Testis (tissue), 3 donors: ENCODE results near the gene CLIP4. TPM values are rescaled to one million over a fixed set of nuclear protein-coding genes. Genes with fewer than 3 reads are reported as not detected.

ENCODE experiments used
- DNase-seq: peaks from one replicate; pipeline ENCODE4 v3.0.0-alpha.2; 2019
- H3K27ac ChIP-seq, 2 donors: fragments of 200-600 bp; sonication (generic); one replicate each; pipeline ENCODE4 v1.5.1; 2019
- H3K27me3 ChIP-seq: fragments of 200-600 bp; sonication (generic); one replicate; pipeline ENCODE4 v1.5.1; 2019
- H3K36me3 ChIP-seq: fragments of 200-600 bp; sonication (generic); one replicate; pipeline ENCODE4 v1.5.1; 2017; ENCODE audit warnings: low read depth; ENCODE audit errors: missing control alignments
- H3K4me1 ChIP-seq: fragments of 200-600 bp; sonication (generic); one replicate; pipeline ENCODE4 v1.5.1; 2019
- H3K4me3 ChIP-seq, 2 donors: fragments of 200-600 bp; sonication (generic); one replicate each; pipeline ENCODE4 v1.5.1; 2017 to 2019
- H3K9me3 ChIP-seq: fragments of 200-600 bp; sonication (generic); one replicate; pipeline ENCODE4 v1.5.1; 2017
- POLR2A ChIP-seq: fragments of 450-650 bp; IDR thresholded peaks from one replicate; pipeline ENCODE4 v1.6.1; 2017; ENCODE audit warnings: antibody characterized with exemption, mild to moderate bottlenecking, moderate library complexity
- WGBS, 2 donors: methylation state at CpG; one replicate each; pipeline ENCODE4 v1.1.5; 2018; 5-methylcytosine and 5-hydroxymethylcytosine counted together
- intact Hi-C: fragments of 100-400 bp; cut with DNase I; formaldehyde crosslinking; loops from one replicate; pipeline ENCODE4 v1.15.1; 2023; ENCODE audit warnings: low total_unique reads
- polyA plus RNA-seq: library from polyadenylated mRNA; stranded (reverse); fragments of 350-450 nt; fragmentation: Illumina TruSeq; extraction: RNeasy Lipid Tissue Mini Kit (QIAGEN cat#74804); gene quantifications from one replicate; pipeline ENCODE4 v1.2.3, GENCODE V29; 2014; ENCODE audit warnings: low read depth, low replicate concordance; ENCODE audit not compliant: insufficient read depth
- total RNA-seq, 2 donors: library from RNA; depleted of rRNA; stranded (reverse); fragments of >200 nt; gene quantifications; one replicate each; pipeline ENCODE4 v1.2.3, GENCODE V29; 2016
- TF ChIP-seq, protein P1 (sequence below), 3 experiments: fragments of 450-650 bp in 2 of 3; fragments of 200-600 bp in 1 of 3; sonication (generic) in 1 of 3; IDR thresholded peaks; one replicate each; pipeline ENCODE4 v1.5.1; 2016 to 2019; ENCODE audit warnings: antibody characterized with exemption in 3 of 3, mild to moderate bottlenecking in 2 of 3, moderate library complexity in 1 of 3

Gene CLIP4
- total and polyA plus RNA-seq, 3 donors from 2014 or later, result 38.2 to 54.3 (median 43.1) TPM

DNA sequence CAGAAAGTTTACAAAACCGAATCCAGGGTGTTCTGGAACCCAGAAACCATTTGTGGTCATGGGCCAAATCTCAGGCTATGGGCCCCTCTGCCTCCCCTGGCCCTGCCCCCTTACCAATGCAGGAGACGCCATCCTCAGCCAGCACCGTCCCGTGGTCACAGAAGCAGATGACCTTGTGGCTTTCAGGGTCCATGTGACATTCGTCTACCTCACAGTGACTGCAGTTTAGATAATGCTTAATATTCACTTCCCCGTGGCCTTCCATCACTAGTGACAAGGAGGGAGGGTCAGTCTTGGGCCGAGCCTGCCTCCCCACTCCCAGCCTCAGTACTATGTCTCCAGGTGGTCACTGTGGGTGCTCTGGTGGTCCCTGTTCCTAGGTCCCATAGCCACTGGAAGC lies 111.6 kb downstream of the CLIP4 start:
- TF ChIP-seq POLR2A, result no peak
- TF ChIP-seq, protein P1, sequence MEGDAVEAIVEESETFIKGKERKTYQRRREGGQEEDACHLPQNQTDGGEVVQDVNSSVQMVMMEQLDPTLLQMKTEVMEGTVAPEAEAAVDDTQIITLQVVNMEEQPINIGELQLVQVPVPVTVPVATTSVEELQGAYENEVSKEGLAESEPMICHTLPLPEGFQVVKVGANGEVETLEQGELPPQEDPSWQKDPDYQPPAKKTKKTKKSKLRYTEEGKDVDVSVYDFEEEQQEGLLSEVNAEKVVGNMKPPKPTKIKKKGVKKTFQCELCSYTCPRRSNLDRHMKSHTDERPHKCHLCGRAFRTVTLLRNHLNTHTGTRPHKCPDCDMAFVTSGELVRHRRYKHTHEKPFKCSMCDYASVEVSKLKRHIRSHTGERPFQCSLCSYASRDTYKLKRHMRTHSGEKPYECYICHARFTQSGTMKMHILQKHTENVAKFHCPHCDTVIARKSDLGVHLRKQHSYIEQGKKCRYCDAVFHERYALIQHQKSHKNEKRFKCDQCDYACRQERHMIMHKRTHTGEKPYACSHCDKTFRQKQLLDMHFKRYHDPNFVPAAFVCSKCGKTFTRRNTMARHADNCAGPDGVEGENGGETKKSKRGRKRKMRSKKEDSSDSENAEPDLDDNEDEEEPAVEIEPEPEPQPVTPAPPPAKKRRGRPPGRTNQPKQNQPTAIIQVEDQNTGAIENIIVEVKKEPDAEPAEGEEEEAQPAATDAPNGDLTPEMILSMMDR (IDR thresholded peaks at IDR 0.05), result no peak
- Histone ChIP-seq H3K4me3 (no peak overlapping the region), H3K27me3 (no peaks in the 10 kb centered on the region), H3K9me3 (no peaks in the 10 kb centered on the region), H3K4me1 (no peaks in the 10 kb centered on the region), H3K36me3 (no peaks in the 10 kb centered on the region), H3K27ac (no peak overlapping the region)
- intact Hi-C loops, result no loop called here
- WGBS, 2 donors, result 54 to 74% methylated on average over 2 to 7 of the region's 7 CpGs
- DNase-seq, result no peak

DNA sequence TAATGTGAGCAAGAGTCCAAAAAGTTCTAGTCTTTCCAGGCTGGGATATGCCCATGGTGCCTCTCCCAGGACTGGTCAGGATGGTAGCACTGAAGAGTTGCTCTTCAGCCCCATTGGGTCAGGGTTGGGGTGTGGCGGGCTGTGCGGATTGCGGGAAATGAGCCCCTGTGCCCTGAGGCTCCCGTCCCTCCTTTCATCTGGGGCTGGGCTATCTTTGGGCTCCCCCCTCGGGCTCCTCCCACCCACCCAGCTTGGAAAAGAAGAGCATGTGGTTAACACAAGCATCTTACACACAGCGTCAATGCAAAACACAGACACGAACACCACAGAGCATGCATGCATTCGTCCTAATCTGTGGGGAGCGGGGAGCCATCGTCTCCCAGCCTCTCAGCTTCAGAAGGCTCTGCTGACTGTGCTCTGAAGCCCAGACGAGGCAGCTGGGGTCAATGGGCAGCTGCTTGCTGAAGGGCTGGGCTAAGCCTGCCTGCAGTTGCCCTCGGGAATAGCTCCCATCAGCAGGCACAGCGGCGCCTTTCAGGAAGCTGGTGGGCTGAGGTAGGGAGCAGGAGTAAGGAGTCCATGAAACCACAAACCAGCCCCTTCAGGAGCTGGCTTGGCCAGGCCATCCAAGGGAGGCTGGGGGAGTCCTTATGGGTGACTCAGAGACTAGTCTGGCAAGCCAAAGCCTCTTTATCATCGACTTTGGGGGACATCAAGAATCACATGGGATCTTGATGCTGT lies 112.9 kb downstream of the CLIP4 start:
- Histone ChIP-seq H3K36me3 (no peaks in the 10 kb centered on the region), H3K9me3 (no peaks in the 10 kb centered on the region), H3K27me3 (no peaks in the 10 kb centered on the region), H3K27ac (no peak overlapping the region), H3K4me1 (no peaks in the 10 kb centered on the region), H3K4me3 (no peak overlapping the region)
- WGBS, 2 donors, result 48 to 64% methylated on average over 14 to 15 of the region's 15 CpGs
- TF ChIP-seq POLR2A, result no peak
- TF ChIP-seq, protein P1 (IDR thresholded peaks at IDR 0.05), result no peak
- no peak for DNase-seq
- intact Hi-C loops, result no loop called here

DNA sequence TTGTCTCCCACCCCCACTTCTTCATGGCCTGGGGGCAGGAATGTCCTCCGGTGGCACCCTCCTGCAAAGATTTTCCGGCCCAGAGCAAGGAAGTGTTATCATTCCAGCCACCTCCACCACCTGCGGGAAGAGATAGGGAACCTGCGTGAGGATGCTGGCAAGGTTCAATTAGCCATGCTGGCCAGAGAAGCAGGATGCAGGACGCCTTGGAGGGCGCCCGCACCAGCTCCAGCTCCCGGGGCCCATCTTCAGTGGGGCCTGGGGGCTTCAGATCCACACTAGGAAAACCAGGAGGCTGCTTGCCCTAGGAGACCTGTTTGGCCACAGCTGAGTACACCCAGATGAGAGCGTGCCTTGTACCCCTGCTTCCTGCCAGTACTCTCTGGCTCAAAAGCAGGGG lies 113.7 kb downstream of the CLIP4 start:
- 81 to 84% methylated on average over 8 to 9 of the region's 9 CpGs for WGBS, 2 donors
- no peak for DNase-seq
- intact Hi-C loops, result no loop called here
- Histone ChIP-seq H3K36me3 (no peaks in the 10 kb centered on the region), H3K27me3 (no peaks in the 10 kb centered on the region), H3K4me3 (no peak overlapping the region), H3K9me3 (no peaks in the 10 kb centered on the region), H3K27ac (no peak overlapping the region), H3K4me1 (no peaks in the 10 kb centered on the region)
- no peak for TF ChIP-seq POLR2A
- TF ChIP-seq, protein P1 (IDR thresholded peaks at IDR 0.05), result no peak

DNA sequence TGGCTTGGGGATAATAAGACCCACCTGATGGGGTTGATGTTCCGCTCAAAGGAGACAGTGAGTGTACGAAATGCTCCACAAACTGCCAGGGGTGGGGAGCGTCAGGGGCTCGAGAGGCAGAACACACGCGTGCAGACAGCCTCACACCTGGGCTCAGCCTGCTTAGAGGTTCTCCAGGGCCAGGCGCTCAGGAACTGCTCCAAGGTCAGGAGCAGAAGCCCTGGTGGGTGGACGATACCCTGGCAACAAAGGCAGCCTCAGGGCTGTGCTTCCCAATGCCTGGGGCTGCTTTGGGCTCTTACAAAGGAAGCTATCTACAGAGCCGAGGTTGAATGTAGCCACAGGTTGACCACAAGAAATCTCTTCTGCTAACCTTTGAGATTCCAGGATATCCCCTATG lies 114.4 kb downstream of the CLIP4 start:
- no peaks in the 10 kb centered on the region for H3K9me3 ChIP-seq
- whole genome bisulfite sequencing, 2 donors, result 82 to 89% methylated on average over 9 of the region's 9 CpGs
- TF ChIP-seq, protein P1 (IDR thresholded peaks at IDR 0.05), result no peak
- TF ChIP-seq POLR2A, result no peak
- H3K36me3 ChIP-seq, result no peaks in the 10 kb centered on the region
- no peak overlapping the region for H3K4me3 ChIP-seq
- no peak for DNase-seq
- intact Hi-C loops, result no loop called here
- H3K4me1 ChIP-seq, result no peaks in the 10 kb centered on the region
- H3K27ac ChIP-seq, result no peak overlapping the region
- H3K27me3 ChIP-seq, result no peaks in the 10 kb centered on the region

DNA sequence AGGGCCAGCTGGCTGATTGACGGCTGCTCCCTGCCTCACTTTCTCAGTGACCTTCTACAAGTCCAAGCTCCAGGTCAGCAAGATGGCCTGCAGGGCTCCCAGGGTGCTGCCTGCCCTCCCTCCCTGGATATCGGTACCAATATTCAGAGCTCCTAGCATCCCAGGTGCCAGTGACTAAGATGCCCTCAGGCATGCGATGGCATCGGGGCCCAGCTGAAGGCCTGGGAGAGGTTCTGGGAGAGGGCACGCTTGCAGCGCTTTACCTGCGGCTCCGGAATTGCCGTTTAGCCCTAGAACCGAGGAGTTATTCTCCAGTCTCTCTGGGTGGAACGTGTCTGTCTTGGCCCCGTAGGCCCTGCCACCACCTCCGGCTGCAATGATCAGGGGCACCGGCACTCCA lies 116.8 kb downstream of the CLIP4 start:
- no peak for DNase-seq
- H3K36me3 ChIP-seq, result no peaks in the 10 kb centered on the region
- H3K27ac ChIP-seq, result no peak overlapping the region
- H3K9me3 ChIP-seq, result no peaks in the 10 kb centered on the region
- no peak overlapping the region for H3K4me3 ChIP-seq
- no peaks in the 10 kb centered on the region for H3K27me3 ChIP-seq
- H3K4me1 ChIP-seq, result no peaks in the 10 kb centered on the region
- 91 to 93% methylated on average over 12 to 14 of the region's 14 CpGs for WGBS, 2 donors
- no peak for TF ChIP-seq POLR2A
- TF ChIP-seq, protein P1 (IDR thresholded peaks at IDR 0.05), result no peak
- intact Hi-C loops, result no loop called here
